ENCODE measurements around the gene ZNF326. TPM values are rescaled to one million over a fixed set of nuclear protein-coding genes. Genes with fewer than 3 reads are reported as not detected.

ZNF326 gene
- total and polyA plus RNA-seq, 2 of the 4 experiments (the other 2 are of a cell fraction), result 4.5 to 17.0 TPM

- Histone ChIP-seq H3K27me3 (ENCODE audit: control insufficient read depth, insufficient read depth, low read length) (no peaks in the 10 kb centered on the region), H2BK5ac (ENCODE audit: low read depth, low read length, poor library complexity, severe bottlenecking) (no peak overlapping the region), H3K9me1 (ENCODE audit: insufficient read depth, low read length) (peaks cover 9% of the 10 kb centered on the region), H4K8ac (ENCODE audit: low read depth in 2 of 2, low read length in 2 of 2) (no peak overlapping the region), H3K4me2 (ENCODE audit: low read depth, low read length) (no peak overlapping the region), H2AK5ac (ENCODE audit: low read depth, low read length) (no peak overlapping the region), H4K91ac (ENCODE audit: insufficient read depth, low read depth, low read length) (no peak overlapping the region), H2AK9ac (replicated peaks; ENCODE audit: low read depth, low read length, poor library complexity) (no peak overlapping the region), H3K4me3 (ENCODE audit: insufficient read depth, low read depth, low read length) (no peak overlapping the region), H2BK120ac (ENCODE audit: low read depth, low read length) (no peak overlapping the region), H3K4ac (ENCODE audit: low read depth, low read length) (no peak overlapping the region), H3K9ac (ENCODE audit: low read depth, low read length) (no peak overlapping the region), H3K14ac (replicated peaks; ENCODE audit: low read depth, low read length) (no peak overlapping the region), H2BK15ac (ENCODE audit: low read depth, low read length) (no peak overlapping the region), H3K56ac (ENCODE audit: extremely low read depth, insufficient read depth, low read length) (no peak overlapping the region), H3K79me1 (ENCODE audit: low read depth in 1 of 2, low read length in 2 of 2) (0 out of 4 replicates have a peak, but pooled peaks cover 0 to 5% of the 10 kb centered on the region in 2 experiments), H3K36me3 (ENCODE audit: control insufficient read depth, insufficient read depth, low read length) (no peaks in the 10 kb centered on the region), H2BK20ac (ENCODE audit: low read depth, low read length) (no peak overlapping the region), H4K5ac (ENCODE audit: low read depth, low read length) (no peak overlapping the region), H3K27ac (ENCODE audit: insufficient read depth, low read length) (no peak overlapping the region), H4K20me1 (ENCODE audit: insufficient read depth, low read length) (0 out of 2 replicates have a peak, but pooled peaks cover 5% of the 10 kb centered on the region), H3K4me1 (ENCODE audit: control insufficient read depth, insufficient read depth, low read length) (peaks cover 4% of the 10 kb centered on the region), H2AFZ (replicated peaks; ENCODE audit: low read length, poor library complexity) (no peak overlapping the region), H3K18ac (ENCODE audit: low read depth, low read length) (no peak overlapping the region), H3K9me3 (ENCODE audit: control insufficient read depth, insufficient read depth, low read length) (peaks cover 2% of the 10 kb centered on the region; the same call in 1 of the 2 replicates), H3K23ac (ENCODE audit: low read depth, low read length) (no peak overlapping the region)
- WGBS, 2 experiments (ENCODE audit: extremely low coverage in 2 of 2, insufficient read length in 1 of 2), result 80% methylated on average over 1 of the region's 5 CpGs; no CpG with 5 or more reads in 1 of the 2 experiments
- in situ Hi-C loops (cut with MboI; ENCODE audit: low sequenced_read_pairs) (no loop called here), dilution Hi-C loops (cut with HindIII; ENCODE audit: low sequenced_read_pairs, unreplicated experiment) (no loop called here), intact Hi-C loops (cut with micrococcal nuclease) (no loop called here)
- no TSS peak for BruUV-seq (replicated peaks)
- CTCF ChIA-PET, result no interaction called here
- POLR2A ChIA-PET (ENCODE audit: unreplicated experiment), result no interaction called here
- DNase-seq, result no peak
- TF ChIP-seq POLR2A (IDR thresholded peaks at IDR 0.05; ENCODE audit: low read depth, low read length) (no peak), BHLHE40 (IDR thresholded peaks at IDR 0.05; ENCODE audit: low read depth, low read length) (no peak), RAD21 (IDR thresholded peaks at IDR 0.05; ENCODE audit: low read length) (no peak), RCOR1 (IDR thresholded peaks at IDR 0.05; ENCODE audit: insufficient replicate concordance, low read length) (no peak), ELK1 (IDR thresholded peaks at IDR 0.05; ENCODE audit: borderline replicate concordance, low read depth, low read length) (no peak), NFE2L2 (IDR thresholded peaks at IDR 0.05; ENCODE audit: low read depth, low read length) (no peak)
- TF ChIP-seq, protein P1, sequence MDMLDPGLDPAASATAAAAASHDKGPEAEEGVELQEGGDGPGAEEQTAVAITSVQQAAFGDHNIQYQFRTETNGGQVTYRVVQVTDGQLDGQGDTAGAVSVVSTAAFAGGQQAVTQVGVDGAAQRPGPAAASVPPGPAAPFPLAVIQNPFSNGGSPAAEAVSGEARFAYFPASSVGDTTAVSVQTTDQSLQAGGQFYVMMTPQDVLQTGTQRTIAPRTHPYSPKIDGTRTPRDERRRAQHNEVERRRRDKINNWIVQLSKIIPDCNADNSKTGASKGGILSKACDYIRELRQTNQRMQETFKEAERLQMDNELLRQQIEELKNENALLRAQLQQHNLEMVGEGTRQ (IDR thresholded peaks at IDR 0.05; ENCODE audit: low read depth, low read length), result no peak
- no peak for ATAC-seq (ENCODE audit: low read depth)
These were observed 28.3 kb upstream of the ZNF326 start for GRCh38 chr1:89966656-89967055.
